AG04450 (cell line): ENCODE data around the gene CKM. TPM values are rescaled to one million over a fixed set of nuclear protein-coding genes. Genes with fewer than 3 reads are reported as not detected.

Source experiments
- CTCF ChIA-PET: fragments of 300-600, 350-600 bp; formaldehyde crosslinking; extraction: SDS; loops from one replicate; lab custom pipeline; 2022; ENCODE audit warnings: antibody characterized with exemption, inconsistent platforms; lab: Charles Lee
- POLR2A ChIA-PET: fragments of 350-600 bp; formaldehyde crosslinking; extraction: SDS; loops from one replicate; lab custom pipeline; 2021; ENCODE audit warnings: antibody characterized with exemption, inconsistent platforms; lab: Yijun Ruan, JAX
- DNase-seq: peaks from one replicate; pipeline ENCODE4 v3.0.0-alpha.2; 2011; ENCODE audit warnings: low read depth, low spot score
- H3K27ac ChIP-seq: one replicate; pipeline ENCODE4 v1.5.1; 2012; ENCODE audit warnings: low read depth, low read length, control low read depth
- H3K27me3 ChIP-seq: one replicate; pipeline ENCODE4 v1.6.0; 2012; ENCODE audit warnings: low read length; ENCODE audit not compliant: control insufficient read depth, insufficient read depth
- H3K4me3 ChIP-seq: 2 replicates; pipeline ENCODE4 v1.5.1; 2011; ENCODE audit warnings: mild to moderate bottlenecking, low read depth, low read length, control low read depth
- H3K9me3 ChIP-seq: 2 replicates; pipeline ENCODE4 v1.5.1; 2012; ENCODE audit warnings: low read length; ENCODE audit not compliant: control insufficient read depth, insufficient read depth
- polyA plus RNA-seq: library from polyadenylated mRNA; depleted of rRNA; stranded (reverse); fragments of >200 nt; gene quantifications from 2 replicates; pipeline ENCODE4 v1.2.3, GENCODE V29; 2011
- TF ChIP-seq, protein P1 (sequence below): IDR thresholded peaks from 2 replicates; pipeline ENCODE4 v1.5.1; 2011; ENCODE audit warnings: low read depth, low read length, control low read depth, inconsistent platforms

Gene CKM
- polyA plus RNA-seq, 1 experiment: not detected

DNA sequence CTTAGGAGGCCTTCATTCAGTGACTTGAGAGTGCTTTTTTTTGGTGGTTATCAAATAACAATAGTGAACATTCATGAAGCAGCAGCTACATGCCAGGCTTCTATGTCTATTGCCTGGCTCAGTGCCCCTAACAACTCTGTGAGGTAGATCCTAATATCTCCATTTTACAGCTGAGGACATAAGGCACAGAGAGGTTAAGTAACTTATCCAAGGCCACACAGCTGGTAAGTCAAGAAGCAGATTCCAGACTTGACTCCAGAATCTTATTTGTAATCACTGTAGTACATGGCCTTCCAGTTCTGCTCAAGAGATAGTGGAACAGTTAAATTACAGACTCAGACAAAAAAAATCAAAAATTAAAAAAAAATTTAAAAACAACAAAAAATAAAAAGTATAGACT, 26.8 kb downstream of the CKM start:
- Histone ChIP-seq H3K9me3 (peaks cover 13% of the 10 kb centered on the region), H3K27ac (no peak overlapping the region), H3K4me3 (no peak overlapping the region), H3K27me3 (no peaks in the 10 kb centered on the region)
- TF ChIP-seq, protein P1, sequence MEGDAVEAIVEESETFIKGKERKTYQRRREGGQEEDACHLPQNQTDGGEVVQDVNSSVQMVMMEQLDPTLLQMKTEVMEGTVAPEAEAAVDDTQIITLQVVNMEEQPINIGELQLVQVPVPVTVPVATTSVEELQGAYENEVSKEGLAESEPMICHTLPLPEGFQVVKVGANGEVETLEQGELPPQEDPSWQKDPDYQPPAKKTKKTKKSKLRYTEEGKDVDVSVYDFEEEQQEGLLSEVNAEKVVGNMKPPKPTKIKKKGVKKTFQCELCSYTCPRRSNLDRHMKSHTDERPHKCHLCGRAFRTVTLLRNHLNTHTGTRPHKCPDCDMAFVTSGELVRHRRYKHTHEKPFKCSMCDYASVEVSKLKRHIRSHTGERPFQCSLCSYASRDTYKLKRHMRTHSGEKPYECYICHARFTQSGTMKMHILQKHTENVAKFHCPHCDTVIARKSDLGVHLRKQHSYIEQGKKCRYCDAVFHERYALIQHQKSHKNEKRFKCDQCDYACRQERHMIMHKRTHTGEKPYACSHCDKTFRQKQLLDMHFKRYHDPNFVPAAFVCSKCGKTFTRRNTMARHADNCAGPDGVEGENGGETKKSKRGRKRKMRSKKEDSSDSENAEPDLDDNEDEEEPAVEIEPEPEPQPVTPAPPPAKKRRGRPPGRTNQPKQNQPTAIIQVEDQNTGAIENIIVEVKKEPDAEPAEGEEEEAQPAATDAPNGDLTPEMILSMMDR: no peak
- ChIA-PET CTCF (no interaction called here), POLR2A (no interaction called here)
- no peak for DNase-seq

DNA sequence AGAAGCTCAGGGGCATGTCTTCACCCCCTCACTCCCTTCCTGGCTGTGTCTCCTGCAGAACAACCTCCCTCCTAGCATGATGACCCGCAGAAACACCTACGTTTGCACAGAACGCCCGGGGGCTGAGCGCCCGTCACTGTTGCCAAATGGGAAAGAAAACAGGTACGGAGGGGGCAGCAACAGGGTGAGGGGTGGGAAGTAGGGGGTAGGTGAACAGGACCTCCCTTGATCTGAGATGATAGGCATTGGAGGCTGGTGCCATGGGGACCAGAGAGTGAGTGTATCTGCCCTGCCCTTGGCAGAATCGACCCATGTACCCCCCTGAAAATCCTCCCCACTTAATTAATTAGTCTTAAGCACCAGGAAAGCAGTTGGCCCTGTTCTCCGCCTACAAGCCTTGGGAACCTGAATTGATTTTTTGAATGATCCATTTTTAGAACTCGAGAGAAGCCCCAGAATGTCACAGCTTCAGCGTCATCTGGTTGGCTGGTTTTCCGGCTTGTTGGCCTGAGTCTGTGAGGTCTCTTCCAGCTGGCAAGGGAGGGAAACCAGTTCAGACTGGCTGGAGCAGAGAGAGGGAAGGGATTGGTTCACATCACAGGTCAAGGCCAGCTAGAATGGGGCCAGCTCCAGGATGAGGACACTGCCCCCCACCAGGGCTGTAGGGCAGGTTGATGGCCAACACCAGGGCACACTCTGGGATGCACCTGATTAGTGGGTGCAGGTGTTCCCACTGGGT, 28.2 kb downstream of the CKM start:
- DNase-seq: no peak
- Histone ChIP-seq H3K4me3 (no peak overlapping the region), H3K9me3 (peaks cover 13% of the 10 kb centered on the region), H3K27ac (no peak overlapping the region), H3K27me3 (no peaks in the 10 kb centered on the region)
- ChIA-PET POLR2A (no interaction called here), CTCF (no interaction called here)
- TF ChIP-seq, protein P1: no peak

DNA sequence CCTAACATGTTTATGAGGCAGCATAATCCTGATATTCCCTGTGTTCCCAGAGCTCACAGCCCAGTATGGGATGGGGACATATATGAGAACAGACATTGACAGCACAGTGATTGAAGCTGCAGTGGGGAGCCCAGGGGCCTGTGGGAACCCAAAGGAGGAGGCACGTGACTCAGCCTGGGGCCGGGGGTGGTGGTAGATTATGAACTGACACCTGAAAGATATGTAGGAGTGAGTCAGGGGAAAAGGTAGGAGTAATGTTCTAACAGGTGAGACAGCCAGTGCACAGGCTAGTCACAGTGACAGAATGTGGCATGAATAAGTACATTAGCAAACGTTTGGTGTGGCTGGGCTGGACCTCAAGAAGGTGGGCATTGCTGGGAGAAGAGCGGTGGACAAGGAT, 29.0 kb downstream of the CKM start:
- Histone ChIP-seq H3K27me3 (no peaks in the 10 kb centered on the region), H3K27ac (no peak overlapping the region), H3K9me3 (peaks cover 13% of the 10 kb centered on the region), H3K4me3 (no peak overlapping the region)
- POLR2A ChIA-PET: no interaction called here
- TF ChIP-seq, protein P1: no peak
- DNase-seq: no peak
- CTCF ChIA-PET: no interaction called here

DNA sequence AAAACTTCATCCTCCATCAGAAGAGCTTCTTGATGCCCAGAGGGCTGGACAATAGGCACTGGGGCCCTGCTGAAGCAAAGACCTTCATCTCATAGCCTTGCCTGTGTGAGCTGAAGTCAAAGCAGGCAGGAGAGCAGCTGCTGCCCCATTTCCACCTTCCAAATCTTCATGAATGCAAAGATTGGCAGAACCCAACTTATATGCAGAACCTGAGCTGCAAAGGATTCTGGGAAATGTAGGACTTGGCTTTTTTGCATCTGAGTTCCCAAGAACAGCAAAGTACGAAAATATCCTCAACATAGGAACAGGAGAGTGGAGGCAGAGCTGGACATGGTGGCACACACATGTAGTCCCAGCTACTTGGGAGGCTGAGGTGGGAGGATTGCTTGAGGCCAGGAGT, 30.8 kb downstream of the CKM start:
- TF ChIP-seq, protein P1: no peak
- H3K9me3 ChIP-seq: peaks cover 13% of the 10 kb centered on the region
- DNase-seq: no peak
- ChIA-PET POLR2A (interaction anchor here (0.7 kb wide), 1 partner anchor 113 kb away, joined by 3 read pairs; the partner anchor contains the start of gene BLOC1S3), CTCF (no interaction called here)
- H3K4me3 ChIP-seq: no peak overlapping the region
- no peak overlapping the region for H3K27ac ChIP-seq
- H3K27me3 ChIP-seq: no peaks in the 10 kb centered on the region

DNA sequence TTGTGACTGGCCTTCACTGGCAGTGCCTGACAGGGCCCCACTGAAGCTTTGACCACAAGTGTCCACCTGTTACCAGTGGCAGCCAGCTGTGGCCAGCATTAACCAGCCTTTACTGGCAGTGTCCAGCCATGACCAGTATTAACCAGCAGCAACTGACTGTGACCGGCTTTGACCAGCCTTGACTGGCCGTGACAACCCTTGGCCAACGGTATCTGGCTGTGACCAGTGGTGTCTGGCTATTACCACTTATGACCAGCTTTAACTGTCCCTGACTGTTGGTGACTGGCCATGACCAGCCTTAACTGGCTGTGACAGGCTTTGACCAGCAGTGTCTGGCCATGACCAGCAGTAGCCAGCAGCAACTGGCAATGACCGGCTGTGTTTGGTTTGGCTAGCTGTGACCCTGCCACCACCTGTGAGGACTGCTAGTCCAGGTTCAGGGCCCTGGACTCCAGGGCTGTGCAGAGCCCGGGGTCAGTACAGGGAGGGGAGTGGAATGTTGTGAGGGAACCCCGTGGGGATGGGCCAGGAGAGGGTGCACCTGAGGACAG, 32.2 kb downstream of the CKM start:
- peaks cover 13% of the 10 kb centered on the region for H3K9me3 ChIP-seq
- no peak overlapping the region for H3K27ac ChIP-seq
- no peaks in the 10 kb centered on the region for H3K27me3 ChIP-seq
- DNase-seq: no peak
- ChIA-PET CTCF (no interaction called here), POLR2A (no interaction called here)
- no peak overlapping the region for H3K4me3 ChIP-seq
- TF ChIP-seq, protein P1: no peak
